RWPE2 (cell line): ENCODE results near the gene CSNK1D.
A peak's percentile ranks its signal among the peaks of the same experiment; 100 is the strongest.

Source experiments
- ATAC-seq: fragments of 200-7000 bp; cut with Tn5 transposase; 3 replicates; pipeline ENCODE4 v1.9.1; 2021; ENCODE audit warnings: low read depth
- DNase-seq: peaks from one replicate; pipeline ENCODE4 v3.0.0-alpha.2; 2020; ENCODE audit warnings: low spot score
- H3K27ac ChIP-seq: fragments of 450-650 bp; 2 replicates; pipeline ENCODE4 v1.5.1; 2017; ENCODE audit warnings: mild to moderate bottlenecking; ENCODE audit not compliant: poor library complexity, severe bottlenecking
- H3K27me3 ChIP-seq: fragments of 250-450 bp; sonication (Bioruptor Pico); 2 replicates; pipeline ENCODE4 v1.5.1; 2021; ENCODE audit warnings: mild to moderate bottlenecking, moderate library complexity; ENCODE audit not compliant: insufficient read depth, poor library complexity, severe bottlenecking
- H3K36me3 ChIP-seq: fragments of 250-450 bp; sonication (Bioruptor Pico); 2 replicates; pipeline ENCODE4 v1.5.1; 2020; ENCODE audit warnings: low read depth, mild to moderate bottlenecking, moderate library complexity
- H3K4me1 ChIP-seq: fragments of 250-450 bp; sonication (Bioruptor Pico); 2 replicates; pipeline ENCODE4 v1.5.1; 2021; ENCODE audit warnings: mild to moderate bottlenecking, moderate library complexity; ENCODE audit not compliant: insufficient read depth, poor library complexity, severe bottlenecking
- H3K4me3 ChIP-seq: fragments of 250-450 bp; sonication (Bioruptor Pico); 2 replicates; pipeline ENCODE4 v1.5.1; 2021; ENCODE audit warnings: mild to moderate bottlenecking, moderate library complexity; ENCODE audit not compliant: severe bottlenecking
- H3K9me3 ChIP-seq: fragments of 250-450 bp; sonication (Bioruptor Pico); 2 replicates; pipeline ENCODE4 v1.5.1; 2021; ENCODE audit warnings: mild to moderate bottlenecking, moderate library complexity; ENCODE audit not compliant: severe bottlenecking
- CTCF ChIP-seq: fragments of 450-650 bp; IDR thresholded peaks from one replicate; pipeline ENCODE4 v1.5.1; 2017; ENCODE audit warnings: mild to moderate bottlenecking, moderate library complexity; ENCODE audit not compliant: poor library complexity, severe bottlenecking

Gene CSNK1D

DNA sequence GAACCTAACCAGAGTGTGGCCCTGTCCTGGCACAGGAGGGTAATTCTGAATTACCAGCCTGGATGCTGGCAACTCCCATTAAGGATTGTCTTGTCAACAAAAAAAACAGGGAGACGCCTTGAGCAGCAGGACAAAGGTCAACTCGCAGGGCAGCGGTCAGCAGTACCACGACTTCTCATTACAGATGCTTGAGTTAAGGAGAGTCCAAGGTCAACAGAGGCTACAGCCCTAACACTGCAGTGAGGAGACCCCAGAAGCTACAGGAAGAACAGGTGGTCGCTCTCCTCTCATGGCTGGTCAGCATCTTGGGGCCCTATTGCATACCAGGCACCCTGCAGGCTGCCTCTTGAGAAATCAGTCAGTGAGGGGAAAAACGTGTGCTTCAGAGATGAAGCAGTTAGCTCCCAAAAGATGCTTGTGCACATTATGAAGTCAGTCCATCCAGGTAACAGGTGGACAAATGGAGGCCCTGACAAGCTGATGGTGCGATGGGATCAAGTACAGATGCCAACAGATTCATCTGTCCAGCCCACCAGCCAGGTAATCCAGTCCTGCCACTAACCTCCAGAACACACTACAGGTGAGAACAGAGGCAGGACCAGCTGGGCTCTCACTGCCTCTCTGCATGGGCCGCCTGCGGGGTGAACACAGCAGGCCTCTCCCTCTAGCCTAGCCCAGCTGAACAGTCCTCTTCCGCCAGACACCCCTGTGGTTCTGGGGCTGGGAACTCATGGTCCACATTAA, 4.2 kb downstream of the CSNK1D start:
- DNase-seq (no peak), ATAC-seq (no peak)
- Histone ChIP-seq H3K4me3 (no peak overlapping the region), H3K27ac (peak overlapping the region; percentile 92), H3K9me3 (no peaks in the 10 kb centered on the region), H3K27me3 (no peaks in the 10 kb centered on the region), H3K4me1 (peaks cover 46% of the 10 kb centered on the region), H3K36me3 (peaks cover 74% of the 10 kb centered on the region)
- TF ChIP-seq CTCF: no peak

- H3K9me3 ChIP-seq: no peaks in the 10 kb centered on the region
- DNase-seq: peak; percentile 94
- no peak for TF ChIP-seq CTCF
- no peaks in the 10 kb centered on the region for H3K27me3 ChIP-seq
- no peak overlapping the region for H3K4me3 ChIP-seq
- H3K36me3 ChIP-seq: peaks cover 89% of the 10 kb centered on the region
- peaks cover 40% of the 10 kb centered on the region for H3K4me1 ChIP-seq
- peak; percentile 90 for ATAC-seq
- peak overlapping the region; percentile 92 for H3K27ac ChIP-seq
Measured at GRCh38 chr17:82267575-82268379, 5.7 kb downstream of the CSNK1D start.

- DNase-seq: no peak
- Histone ChIP-seq H3K36me3 (peaks cover 92% of the 10 kb centered on the region), H3K9me3 (no peaks in the 10 kb centered on the region), H3K4me3 (no peak overlapping the region), H3K4me1 (peaks cover 29% of the 10 kb centered on the region), H3K27ac (peak overlapping the region; percentile 92), H3K27me3 (no peaks in the 10 kb centered on the region)
- no peak for TF ChIP-seq CTCF
- no peak for ATAC-seq
Measured at GRCh38 chr17:82266142-82266541, 7.4 kb downstream of the CSNK1D start.

GRCh38 chr17:82263641-82264040, 9.9 kb downstream of the CSNK1D start:
- H3K9me3 ChIP-seq: no peaks in the 10 kb centered on the region
- H3K36me3 ChIP-seq: peaks cover 85% of the 10 kb centered on the region
- no peak overlapping the region for H3K4me3 ChIP-seq
- peaks cover 17% of the 10 kb centered on the region for H3K4me1 ChIP-seq
- DNase-seq (no peak), ATAC-seq (no peak)
- no peak overlapping the region for H3K27ac ChIP-seq
- no peaks in the 10 kb centered on the region for H3K27me3 ChIP-seq
- TF ChIP-seq CTCF: no peak
